GM19463 (cell line): Measurements from ENCODE around the gene ZNF460.
A peak's percentile ranks its signal among the peaks of the same experiment; 100 is the strongest.

ENCODE experiments used
- ATAC-seq: cut with Tn5 transposase; IDR thresholded peaks from one replicate; pipeline ENCODE4 v1.9.1; 2021; ENCODE audit warnings: mild to moderate bottlenecking, moderate library complexity; ENCODE audit not compliant: unreplicated experiment

The ZNF460 gene

GRCh38 chr19:57279418-57280164 is 694 bp upstream of the ZNF460 start:
- peak; percentile 65 for ATAC-seq

GRCh38 chr19:57280962-57281400 is 696 bp downstream of the ZNF460 start:
- no peak for ATAC-seq

GRCh38 chr19:57282011-57282643 is 1.8 kb downstream of the ZNF460 start:
- no peak for ATAC-seq

GRCh38 chr19:57288373-57288772 is 8.1 kb downstream of the ZNF460 start:
- no peak for ATAC-seq

GRCh38 chr19:57290970-57291369 is 10.7 kb downstream of the ZNF460 start:
- ATAC-seq: no peak

GRCh38 chr19:57292547-57292946 is 12.3 kb downstream of the ZNF460 start:
- no peak for ATAC-seq

- no peak for ATAC-seq
These were observed 13.4 kb downstream of the ZNF460 start for GRCh38 chr19:57293719-57294118.

- ATAC-seq: no peak
These were observed 21.8 kb downstream of the ZNF460 start for GRCh38 chr19:57302020-57302465.

- no peak for ATAC-seq
These were observed 22.6 kb downstream of the ZNF460 start for GRCh38 chr19:57302727-57303401.

GRCh38 chr19:57305056-57305455 is 24.8 kb downstream of the ZNF460 start:
- ATAC-seq: no peak

GRCh38 chr19:57308514-57308913 is 28.2 kb downstream of the ZNF460 start:
- ATAC-seq: no peak

- ATAC-seq: no peak
These were observed 30.5 kb downstream of the ZNF460 start for GRCh38 chr19:57310792-57311191.

GRCh38 chr19:57314146-57314545 is 33.9 kb downstream of the ZNF460 start:
- no peak for ATAC-seq

GRCh38 chr19:57317503-57317902 is 37.2 kb downstream of the ZNF460 start:
- ATAC-seq: no peak

- no peak for ATAC-seq
These were observed 39.5 kb downstream of the ZNF460 start for GRCh38 chr19:57319869-57320179.

- peak; percentile 98 for ATAC-seq
These were observed 40.1 kb downstream of the ZNF460 start, which contains the start of gene ZNF543 for GRCh38 chr19:57320180-57321084. ZNF543 (plus strand) TSS chr19:57320472; CDS start chr19:57320854, 382 bp downstream.

GRCh38 chr19:57321116-57321515 is 40.8 kb downstream of the ZNF460 start:
- ATAC-seq: no peak

- no peak for ATAC-seq
These were observed 41.5 kb downstream of the ZNF460 start for GRCh38 chr19:57321751-57322150.

- ATAC-seq: no peak
These were observed 44.7 kb downstream of the ZNF460 start for GRCh38 chr19:57324992-57325391.

- ATAC-seq: no peak
These were observed 47.7 kb downstream of the ZNF460 start for GRCh38 chr19:57327993-57328392.

- ATAC-seq: no peak
These were observed 53.9 kb downstream of the ZNF460 start for GRCh38 chr19:57334191-57334590.
